C4-2B (cell line): ENCODE data around the gene NMRK1.
A peak's percentile ranks its signal among the peaks of the same experiment; 100 is the strongest.

Experiments used
- H3K27ac ChIP-seq: fragments of 450-650 bp; 2 replicates; pipeline ENCODE4 v1.5.1; 2017
- ZFX ChIP-seq: fragments of 450-650 bp; IDR thresholded peaks from 2 replicates; pipeline ENCODE4 v1.6.1; 2017
- TF ChIP-seq, protein P1 (sequence below): fragments of 450-650 bp; conservative IDR thresholded peaks from 2 replicates; pipeline ENCODE4 v1.5.1; 2017; ENCODE audit warnings: mild to moderate bottlenecking

NMRK1 gene

DNA sequence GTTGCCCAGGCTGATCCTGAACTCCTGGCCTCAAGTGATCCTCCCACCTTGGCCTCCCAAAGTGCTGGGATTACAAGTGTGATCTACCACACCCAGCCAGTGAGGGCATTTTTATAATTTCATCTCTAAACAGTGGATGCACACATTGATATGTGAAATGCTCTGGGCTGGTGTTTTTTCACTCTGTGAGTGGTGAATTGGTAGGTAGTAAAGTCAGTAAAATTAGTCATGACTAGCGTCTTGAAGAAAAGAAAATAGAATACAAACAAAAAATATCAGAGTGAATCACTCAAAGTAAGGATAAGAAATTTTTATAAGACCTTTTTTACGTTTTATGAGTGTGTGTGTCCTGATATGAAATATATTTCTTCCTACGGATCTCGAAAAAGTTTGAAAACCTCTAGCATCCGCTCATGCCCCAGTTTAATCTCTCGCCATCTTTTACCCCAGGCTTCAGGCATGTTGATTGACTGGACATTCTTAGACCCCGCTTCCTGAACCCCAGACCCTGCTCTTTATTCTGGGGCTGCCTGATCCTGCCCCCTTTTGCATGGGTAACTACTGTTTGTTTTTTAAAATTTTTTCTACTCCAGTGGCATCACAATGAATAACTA is 14.3 kb upstream of the NMRK1 start:
- no peak overlapping the region for H3K27ac ChIP-seq
- TF ChIP-seq, protein P1, sequence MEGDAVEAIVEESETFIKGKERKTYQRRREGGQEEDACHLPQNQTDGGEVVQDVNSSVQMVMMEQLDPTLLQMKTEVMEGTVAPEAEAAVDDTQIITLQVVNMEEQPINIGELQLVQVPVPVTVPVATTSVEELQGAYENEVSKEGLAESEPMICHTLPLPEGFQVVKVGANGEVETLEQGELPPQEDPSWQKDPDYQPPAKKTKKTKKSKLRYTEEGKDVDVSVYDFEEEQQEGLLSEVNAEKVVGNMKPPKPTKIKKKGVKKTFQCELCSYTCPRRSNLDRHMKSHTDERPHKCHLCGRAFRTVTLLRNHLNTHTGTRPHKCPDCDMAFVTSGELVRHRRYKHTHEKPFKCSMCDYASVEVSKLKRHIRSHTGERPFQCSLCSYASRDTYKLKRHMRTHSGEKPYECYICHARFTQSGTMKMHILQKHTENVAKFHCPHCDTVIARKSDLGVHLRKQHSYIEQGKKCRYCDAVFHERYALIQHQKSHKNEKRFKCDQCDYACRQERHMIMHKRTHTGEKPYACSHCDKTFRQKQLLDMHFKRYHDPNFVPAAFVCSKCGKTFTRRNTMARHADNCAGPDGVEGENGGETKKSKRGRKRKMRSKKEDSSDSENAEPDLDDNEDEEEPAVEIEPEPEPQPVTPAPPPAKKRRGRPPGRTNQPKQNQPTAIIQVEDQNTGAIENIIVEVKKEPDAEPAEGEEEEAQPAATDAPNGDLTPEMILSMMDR = no peak
- no peak for TF ChIP-seq ZFX

DNA sequence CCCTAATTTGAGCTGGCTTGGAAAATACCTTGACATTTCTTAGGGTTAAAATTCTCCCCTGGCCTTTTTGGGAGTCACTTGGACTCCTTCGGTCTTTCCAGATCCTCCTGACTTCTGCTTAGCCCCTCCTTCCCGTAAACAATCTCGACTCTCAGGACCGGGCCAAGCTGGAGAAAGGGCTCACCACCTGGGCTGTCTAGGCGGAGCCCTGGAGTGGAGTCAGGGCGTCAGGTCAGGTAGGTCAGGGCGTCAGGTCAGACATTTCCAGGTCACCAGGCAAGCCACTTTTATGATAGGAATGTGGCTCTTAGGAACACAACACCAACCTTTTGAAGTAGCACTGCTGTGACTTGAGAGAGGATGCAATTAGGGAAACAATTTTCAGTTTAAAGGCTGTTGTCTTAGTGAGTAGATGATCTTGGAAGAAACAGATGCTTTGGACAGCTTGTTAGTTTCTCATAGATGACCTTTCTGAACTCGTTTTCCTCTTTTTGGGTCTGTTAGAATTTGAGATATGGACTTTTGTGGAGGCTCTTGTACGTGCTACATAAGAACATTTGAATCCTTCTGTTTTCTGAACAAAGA is 13.1 kb upstream of the NMRK1 start:
- H3K27ac ChIP-seq = no peak overlapping the region; the same call in 1 of the 2 replicates
- TF ChIP-seq, protein P1 = no peak
- TF ChIP-seq ZFX = no peak

DNA sequence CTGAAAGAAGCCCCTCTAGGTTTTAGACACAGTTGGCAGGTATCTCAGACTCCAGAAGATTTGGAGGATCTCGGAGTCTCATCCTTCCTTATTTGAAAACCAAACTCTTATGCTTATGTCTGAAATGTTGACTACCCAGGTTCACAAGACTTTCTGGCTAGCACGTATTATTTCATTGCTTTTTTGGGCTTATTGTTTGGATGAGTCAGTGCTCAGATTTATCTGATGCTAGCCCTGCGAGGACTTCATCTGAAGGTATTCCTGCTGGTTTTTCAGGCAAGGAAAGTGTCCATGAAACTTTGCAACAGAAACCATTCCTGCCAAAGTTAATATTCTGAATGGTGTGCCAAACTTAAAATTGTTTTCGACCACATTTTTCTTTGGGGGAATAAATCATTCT is 8.8 kb upstream of the NMRK1 start:
- H3K27ac ChIP-seq = no peak overlapping the region
- TF ChIP-seq, protein P1 = no peak
- no peak for TF ChIP-seq ZFX

DNA sequence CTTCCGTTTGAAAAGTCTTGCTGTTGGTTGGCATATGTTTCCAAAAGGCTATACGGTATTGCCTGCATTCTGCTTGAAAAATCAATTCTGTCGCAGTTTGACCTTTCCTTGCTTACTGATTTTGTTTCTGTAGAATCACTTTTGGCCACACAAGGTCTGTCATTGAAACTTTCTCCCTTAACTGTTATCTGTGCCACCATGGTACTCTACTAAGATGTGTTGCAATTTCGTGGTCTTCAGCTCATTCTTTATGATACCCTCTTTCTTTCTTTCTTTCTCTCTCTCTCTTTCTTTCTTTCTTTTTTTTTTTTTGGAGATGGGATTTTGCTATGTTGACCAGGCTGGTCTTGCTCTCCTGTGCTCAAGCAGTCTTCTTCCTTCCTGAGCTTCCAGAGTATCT is 4.8 kb upstream of the NMRK1 start:
- TF ChIP-seq ZFX = no peak
- TF ChIP-seq, protein P1 = no peak

DNA sequence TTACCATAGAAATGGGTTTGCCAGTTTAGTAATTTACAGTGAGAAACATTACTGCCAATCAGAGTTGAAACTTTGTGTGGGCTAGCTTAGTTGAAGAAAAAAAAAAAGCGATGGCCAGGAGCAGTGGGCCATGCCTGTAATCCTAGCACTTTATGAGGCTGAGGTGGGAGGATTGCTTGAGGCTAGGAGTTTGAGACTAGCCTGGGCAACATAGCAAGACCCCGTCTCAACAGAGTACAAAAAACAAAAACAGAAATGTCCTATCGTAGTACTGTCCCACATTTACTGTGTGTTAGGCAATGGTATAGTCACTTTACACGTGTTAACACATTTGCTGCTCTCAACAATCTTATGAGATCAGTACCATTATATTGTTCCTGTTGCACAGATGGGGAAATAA is 2.6 kb upstream of the NMRK1 start:
- H3K27ac ChIP-seq = no peak overlapping the region
- TF ChIP-seq, protein P1 = no peak
- TF ChIP-seq ZFX = no peak

More for the DNA sequence above, 4.8 kb upstream of the NMRK1 start:
- H3K27ac ChIP-seq = no peak overlapping the region

DNA sequence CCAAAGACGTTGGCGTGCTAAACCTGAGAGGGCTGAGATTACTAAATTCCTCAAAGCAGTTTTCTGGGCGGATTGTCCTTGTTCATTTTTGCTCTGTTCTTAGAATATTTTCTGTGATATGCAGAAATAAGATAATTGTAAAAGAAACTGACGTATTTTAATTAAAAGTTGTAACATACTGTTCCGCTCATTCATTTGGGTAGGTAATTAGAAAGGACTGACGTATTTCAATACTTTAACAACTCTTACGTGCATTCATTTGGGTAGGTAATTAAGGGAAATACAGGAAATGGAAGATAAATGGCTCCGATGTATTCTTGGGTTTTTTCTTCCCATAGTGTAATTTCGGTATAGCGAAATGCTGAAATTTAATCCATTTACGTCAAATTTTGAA is 1.4 kb upstream of the NMRK1 start:
- TF ChIP-seq, protein P1 = peak; percentile 4; the same call in 1 of the 2 replicates
- no peak for TF ChIP-seq ZFX
- peak overlapping the region; percentile 82 for H3K27ac ChIP-seq

DNA sequence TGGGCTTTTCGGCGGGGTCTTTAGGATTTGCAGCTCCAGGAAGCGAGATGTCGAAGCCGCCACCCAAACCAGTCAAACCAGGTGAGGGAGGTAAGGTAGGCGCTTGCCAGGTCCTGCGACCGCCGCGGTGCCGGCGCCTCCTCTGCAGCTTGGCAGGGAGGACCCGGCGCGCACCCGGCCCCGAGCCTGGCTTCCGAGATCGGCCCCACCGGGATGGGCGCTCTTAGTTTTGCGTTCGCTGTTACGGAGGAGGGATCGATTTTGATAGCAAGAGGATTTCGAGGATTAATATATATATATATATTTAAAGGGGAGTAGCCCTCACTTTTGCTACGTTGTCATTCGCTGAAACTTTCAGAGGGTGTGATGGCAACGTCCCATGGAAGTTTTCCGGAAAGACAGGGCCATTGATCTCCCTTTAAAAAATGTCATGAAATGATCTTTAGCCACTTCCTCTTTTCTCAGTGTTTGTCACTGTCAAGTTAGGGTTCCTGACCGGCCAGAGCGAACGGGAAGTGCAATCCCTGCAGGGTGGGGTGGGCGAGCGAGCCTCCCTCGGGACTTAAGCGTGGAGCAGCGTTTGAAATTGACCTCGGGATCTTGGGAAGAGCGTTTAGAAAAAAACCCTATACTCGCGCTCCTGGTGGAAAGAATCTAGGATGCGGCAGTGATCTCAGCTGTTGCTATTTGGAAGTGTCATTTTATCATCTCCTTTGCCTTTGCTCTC is 854 bp upstream of the NMRK1 start:
- TF ChIP-seq, protein P1 = 0 out of 2 replicates have a peak, but pooled peaks have one; percentile 13
- TF ChIP-seq ZFX = no peak
- peak overlapping the region; percentile 82 for H3K27ac ChIP-seq
